HEK293T (cell line): Measurements from ENCODE around the gene TAOK2.

ENCODE experiments used
- FOXK2 ChIP-seq: fragments of 450-650 bp; IDR thresholded peaks from 2 replicates; pipeline ENCODE4 v1.6.1; 2016; ENCODE audit warnings: mild to moderate bottlenecking
- FOXM1 ChIP-seq: fragments of 450-650 bp; IDR thresholded peaks from 2 replicates; pipeline ENCODE4 v1.6.1; 2017; ENCODE audit warnings: mild to moderate bottlenecking, borderline replicate concordance
- HDGF ChIP-seq: fragments of 450-650 bp; IDR thresholded peaks from 2 replicates; pipeline ENCODE4 v1.6.1; 2017; ENCODE audit warnings: antibody characterized with exemption, borderline replicate concordance
- SP1 ChIP-seq: fragments of 450-650 bp; IDR thresholded peaks from 2 replicates; pipeline ENCODE4 v1.6.1; 2017
- SUZ12 ChIP-seq: fragments of 450-650 bp; IDR thresholded peaks from 2 replicates; pipeline ENCODE4 v1.6.1; 2016; ENCODE audit warnings: mild to moderate bottlenecking

- no peak for TF ChIP-seq HDGF
- TF ChIP-seq FOXM1: no peak
- TF ChIP-seq SUZ12: no peak
- TF ChIP-seq SP1: no peak
- TF ChIP-seq FOXK2: no peak
These were observed 14.4 kb upstream of the TAOK2 start for GRCh38 chr16:29959293-29959692.
